ENCODE data around the gene CCDC40.

GRCh38 chr17:79993390-79994227 is 42.8 kb upstream of the CCDC40 start:
- no peak for TF ChIP-seq CTCF (IDR thresholded peaks at IDR 0.05)
- no peak for TF ChIP-seq POLR2A (IDR thresholded peaks at IDR 0.05)

All from heart left ventricle (tissue), 13 donors.